Measurements from ENCODE around the gene FTCD. TPM values are rescaled to one million over a fixed set of nuclear protein-coding genes. Genes with fewer than 3 reads are reported as not detected.
"Not testable (repeated sequence)": the region's sequence is repeated elsewhere in the genome, so short reads cannot be mapped to it uniquely, and the experiment has no call there.

Gene FTCD
- total and polyA plus RNA-seq, 9 of the 15 experiments (the other 6 are each of a cell fraction or from before 2014, with no cell fraction given): 0.11 to 1.6 (median 0.67) TPM; not detected in 5

DNA sequence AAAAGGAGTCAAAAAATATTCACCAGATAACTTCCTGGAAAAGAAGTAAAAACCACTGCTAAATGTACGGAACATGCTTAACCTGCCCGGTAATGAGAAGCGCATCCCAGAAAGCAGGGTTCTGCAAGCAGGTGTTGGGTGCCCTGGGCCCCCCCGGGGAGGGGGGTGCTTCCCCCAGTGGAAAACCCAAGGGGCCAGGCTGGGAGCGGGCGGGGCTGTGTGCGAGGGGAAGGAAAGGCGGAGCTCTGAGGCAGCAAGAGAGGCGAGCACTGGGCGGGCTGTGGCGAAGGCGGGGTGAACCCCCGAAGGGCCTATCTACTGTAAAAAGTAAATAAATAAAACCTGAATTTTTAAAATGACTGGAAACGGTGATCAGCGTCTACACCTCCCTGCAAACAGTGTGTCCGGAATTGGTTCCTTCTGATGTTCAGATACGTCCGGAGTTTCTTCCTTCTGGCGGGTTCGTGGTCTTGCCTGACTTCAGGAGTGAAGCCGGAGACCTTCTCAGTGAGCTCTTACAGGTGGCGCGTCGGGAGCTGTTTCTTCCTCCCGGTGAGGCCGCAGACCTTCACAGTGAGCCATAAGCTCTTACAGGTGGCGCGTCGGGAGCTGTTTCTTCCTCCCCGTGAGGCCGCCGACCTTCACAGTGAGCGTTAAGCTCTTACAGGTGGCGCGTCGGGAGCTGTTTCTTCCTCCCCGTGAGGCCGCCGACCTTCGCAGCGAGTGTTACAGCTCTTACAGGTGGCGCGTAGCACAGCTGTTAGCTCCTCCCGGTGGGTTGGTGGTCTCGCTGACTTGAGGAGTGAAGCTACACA is 13.4 kb downstream of the FTCD start:
- FAIRE-seq: no peak

DNA sequence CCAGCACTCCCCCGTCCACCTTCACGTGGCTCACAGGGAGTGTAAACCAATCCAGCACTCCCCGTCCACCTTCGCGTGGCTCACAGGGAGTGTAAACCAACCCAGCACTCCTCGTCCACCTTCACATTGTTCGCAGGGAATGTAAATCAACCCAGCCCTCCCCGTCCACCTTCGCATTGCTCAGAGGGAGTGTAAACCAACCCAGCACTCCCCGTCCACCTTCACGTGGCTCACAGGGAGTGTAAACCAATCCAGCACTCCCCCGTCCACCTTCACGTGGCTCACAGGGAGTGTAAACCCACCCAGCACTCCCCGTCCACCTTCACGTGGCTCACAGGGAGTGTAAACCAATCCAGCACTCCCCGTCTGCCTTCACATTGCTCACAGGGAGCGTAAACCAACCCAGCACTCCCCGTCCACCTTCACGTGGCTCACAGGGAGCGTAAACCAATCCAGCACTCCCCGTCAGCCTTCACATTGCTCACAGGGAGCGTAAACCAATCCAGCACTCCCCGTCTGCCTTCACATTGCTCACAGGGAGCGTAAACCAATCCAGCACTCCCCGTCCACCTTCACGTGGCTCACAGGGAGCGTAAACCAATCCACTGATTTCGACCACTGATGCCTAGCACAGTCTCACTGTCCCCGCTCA is 14.9 kb downstream of the FTCD start:
- 0 out of 4 replicates have a peak overlapping the region, but pooled peaks of 1 of the 2 experiments have one; percentile 21 for H3K9ac ChIP-seq (ENCODE audit: insufficient read depth in 1 of 2, low read depth in 2 of 2, low read length in 2 of 2)
- DNase-seq (ENCODE audit: extremely low read depth in 1 of 4, low spot score in 3 of 4); H3K4me3 ChIP-seq; ATAC-seq; H3K27ac ChIP-seq (ENCODE audit: extremely low read depth, low read depth, low read length); in situ Hi-C loops (cut with MboI); H3K4me2 ChIP-seq (ENCODE audit: insufficient read depth, low read length); BruUV-seq (replicated peaks); H3K36me3 ChIP-seq (ENCODE audit: control insufficient read depth, insufficient read depth, low read length); H3K9me3 ChIP-seq (replicated peaks; ENCODE audit: control insufficient read depth, insufficient read depth, low read depth, low read length); H2AFZ ChIP-seq (ENCODE audit: low read depth, low read length); H3K79me2 ChIP-seq (ENCODE audit: control insufficient read depth, insufficient read depth, low read length); H3K9me1 ChIP-seq (ENCODE audit: control insufficient read depth, insufficient read depth, low read length): not testable (repeated sequence)
- 13% methylated on average over 29 of the region's 29 CpGs for WGBS (ENCODE audit: insufficient coverage, low coverage, missing lambda C conversion rate)
- H3K27me3 ChIP-seq (ENCODE audit: control insufficient read depth in 2 of 2, insufficient read depth in 2 of 2, low read length in 2 of 2): peaks cover 32 to 47% of the 10 kb centered on the region in 2 experiments; a peak in 4 of 5 replicates
- peaks cover 5 to 40% of the 10 kb centered on the region in 2 experiments; a peak in 4 of 5 replicates for H3K4me1 ChIP-seq (replicated peaks in 1 of 2; ENCODE audit: control insufficient read depth in 2 of 2, insufficient read depth in 2 of 2, low read length in 2 of 2)
- ChIA-PET CTCF (ENCODE audit: low intra/inter-chr PET ratio) (interaction anchor here (0.7 kb wide), 1 partner anchor 72 kb away, joined by 5 read pairs; no protein-coding TSS in a partner anchor), POLR2A (interaction anchor here (0.6 kb wide), 1 partner anchor 42 kb away, joined by 3 read pairs; no protein-coding TSS in a partner anchor)
- peaks cover 13% of the 10 kb centered on the region for H4K20me1 ChIP-seq (replicated peaks; ENCODE audit: control insufficient read depth, insufficient read depth, low read length)
- intact Hi-C loops (cut with micrococcal nuclease): loop anchor here (5.0 to 10.0 kb wide), 3 partner anchors 144 to 324 kb away; partner anchors contain the start of genes MCM3AP and YBEY
- FAIRE-seq: peak; percentile 26

More for the DNA sequence above, 13.4 kb downstream of the FTCD start:
- Histone ChIP-seq H3K4me3 (no peak overlapping the region), H3K9me1 (ENCODE audit: control insufficient read depth, insufficient read depth, low read length) (no peaks in the 10 kb centered on the region), H3K9me3 (replicated peaks; ENCODE audit: control insufficient read depth, insufficient read depth, low read depth, low read length) (peaks cover 3% of the 10 kb centered on the region; the same call in 1 of the 2 replicates), H2AFZ (ENCODE audit: low read depth, low read length) (no peak overlapping the region), H3K27ac (ENCODE audit: extremely low read depth, low read depth, low read length) (no peak overlapping the region), H3K27me3 (ENCODE audit: control insufficient read depth in 2 of 2, insufficient read depth in 2 of 2, low read length in 2 of 2) (peaks cover 27 to 39% of the 10 kb centered on the region in 2 experiments; a peak in 4 of 5 replicates), H3K4me2 (ENCODE audit: insufficient read depth, low read length) (no peak overlapping the region), H3K9ac (ENCODE audit: insufficient read depth in 1 of 2, low read depth in 2 of 2, low read length in 2 of 2) (no peak overlapping the region), H4K20me1 (replicated peaks; ENCODE audit: control insufficient read depth, insufficient read depth, low read length) (peaks cover 13% of the 10 kb centered on the region), H3K4me1 (replicated peaks in 1 of 2; ENCODE audit: control insufficient read depth in 2 of 2, insufficient read depth in 2 of 2, low read length in 2 of 2) (peaks cover 5 to 44% of the 10 kb centered on the region in 2 experiments; a peak in 4 of 5 replicates), H3K79me2 (ENCODE audit: control insufficient read depth, insufficient read depth, low read length) (no peaks in the 10 kb centered on the region), H3K36me3 (ENCODE audit: control insufficient read depth, insufficient read depth, low read length) (no peaks in the 10 kb centered on the region)
- CTCF ChIA-PET (ENCODE audit: low intra/inter-chr PET ratio): no interaction called here
- WGBS (ENCODE audit: insufficient coverage, low coverage, missing lambda C conversion rate): 84% methylated on average over 37 of the region's 45 CpGs
- DNase-seq (ENCODE audit: extremely low read depth in 1 of 4, low spot score in 3 of 4) (no peak), ATAC-seq (no peak)
- no peak for TF ChIP-seq ETV6 (IDR thresholded peaks at IDR 0.05; ENCODE audit: borderline replicate concordance in 1 of 2, low read depth in 2 of 2, low read length in 1 of 2)
- TF ChIP-seq ETV6 (CRISPR knock-in tag; IDR thresholded peaks at IDR 0.05; ENCODE audit: borderline replicate concordance): no peak
- TF ChIP-seq, protein P1, sequence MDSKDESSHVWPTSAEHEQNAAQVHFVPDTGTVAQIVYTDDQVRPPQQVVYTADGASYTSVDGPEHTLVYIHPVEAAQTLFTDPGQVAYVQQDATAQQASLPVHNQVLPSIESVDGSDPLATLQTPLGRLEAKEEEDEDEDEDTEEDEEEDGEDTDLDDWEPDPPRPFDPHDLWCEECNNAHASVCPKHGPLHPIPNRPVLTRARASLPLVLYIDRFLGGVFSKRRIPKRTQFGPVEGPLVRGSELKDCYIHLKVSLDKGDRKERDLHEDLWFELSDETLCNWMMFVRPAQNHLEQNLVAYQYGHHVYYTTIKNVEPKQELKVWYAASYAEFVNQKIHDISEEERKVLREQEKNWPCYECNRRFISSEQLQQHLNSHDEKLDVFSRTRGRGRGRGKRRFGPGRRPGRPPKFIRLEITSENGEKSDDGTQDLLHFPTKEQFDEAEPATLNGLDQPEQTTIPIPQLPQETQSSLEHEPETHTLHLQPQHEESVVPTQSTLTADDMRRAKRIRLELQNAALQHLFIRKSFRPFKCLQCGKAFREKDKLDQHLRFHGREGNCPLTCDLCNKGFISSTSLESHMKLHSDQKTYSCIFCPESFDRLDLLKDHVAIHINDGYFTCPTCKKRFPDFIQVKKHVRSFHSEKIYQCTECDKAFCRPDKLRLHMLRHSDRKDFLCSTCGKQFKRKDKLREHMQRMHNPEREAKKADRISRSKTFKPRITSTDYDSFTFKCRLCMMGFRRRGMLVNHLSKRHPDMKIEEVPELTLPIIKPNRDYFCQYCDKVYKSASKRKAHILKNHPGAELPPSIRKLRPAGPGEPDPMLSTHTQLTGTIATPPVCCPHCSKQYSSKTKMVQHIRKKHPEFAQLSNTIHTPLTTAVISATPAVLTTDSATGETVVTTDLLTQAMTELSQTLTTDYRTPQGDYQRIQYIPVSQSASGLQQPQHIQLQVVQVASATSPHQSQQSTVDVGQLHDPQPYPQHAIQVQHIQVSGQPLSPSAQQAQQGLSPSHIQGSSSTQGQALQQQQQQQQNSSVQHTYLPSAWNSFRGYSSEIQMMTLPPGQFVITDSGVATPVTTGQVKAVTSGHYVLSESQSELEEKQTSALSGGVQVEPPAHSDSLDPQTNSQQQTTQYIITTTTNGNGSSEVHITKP (IDR thresholded peaks at IDR 0.05; ENCODE audit: partially characterized antibody): no peak
- no peak for TF ChIP-seq ILF3 (IDR thresholded peaks at IDR 0.05; ENCODE audit: borderline replicate concordance)
- TF ChIP-seq, protein P2, sequence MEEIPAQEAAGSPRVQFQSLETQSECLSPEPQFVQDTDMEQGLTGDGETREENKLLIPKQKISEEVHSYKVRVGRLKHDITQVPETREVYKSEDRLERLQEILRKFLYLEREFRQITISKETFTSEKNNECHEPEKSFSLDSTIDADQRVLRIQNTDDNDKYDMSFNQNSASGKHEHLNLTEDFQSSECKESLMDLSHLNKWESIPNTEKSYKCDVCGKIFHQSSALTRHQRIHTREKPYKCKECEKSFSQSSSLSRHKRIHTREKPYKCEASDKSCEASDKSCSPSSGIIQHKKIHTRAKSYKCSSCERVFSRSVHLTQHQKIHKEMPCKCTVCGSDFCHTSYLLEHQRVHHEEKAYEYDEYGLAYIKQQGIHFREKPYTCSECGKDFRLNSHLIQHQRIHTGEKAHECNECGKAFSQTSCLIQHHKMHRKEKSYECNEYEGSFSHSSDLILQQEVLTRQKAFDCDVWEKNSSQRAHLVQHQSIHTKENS (CRISPR knock-in tag; IDR thresholded peaks at IDR 0.05): no peak
- no TSS peak for BruUV-seq (replicated peaks)
- intact Hi-C loops (cut with micrococcal nuclease): loop anchor here (5.0 to 10.0 kb wide), 3 partner anchors 143 to 323 kb away; partner anchors contain the start of genes MCM3AP and YBEY
- in situ Hi-C loops (cut with MboI): no loop called here
- POLR2A ChIA-PET: interaction anchor here (0.6 to 1.5 kb wide), 2 partner anchors 92 to 316 kb away, joined by 3 to 5 read pairs; no protein-coding TSS in a partner anchor
